HCT116 (cell line): ENCODE measurements around the gene MAML2. TPM values are rescaled to one million over a fixed set of nuclear protein-coding genes. Genes with fewer than 3 reads are reported as not detected.

Experiments used
- ATAC-seq: fragments of 200-7000 bp; cut with Tn5 transposase; 2 replicates; pipeline ENCODE4 v1.9.1; 2020; ENCODE audit warnings: mild to moderate bottlenecking, moderate library complexity
- BruUV-seq: library from RNA; stranded (reverse); fragments of 400-500 nt; replicated peaks from 2 replicates; lab custom pipeline; 2021; lab: Mats Ljungman, UMichigan
- CTCF ChIA-PET: fragments of 300-600 bp; sonication (Branson Sonifier 250); formaldehyde crosslinking; loops from one replicate; lab custom pipeline; 2021; ENCODE audit warnings: antibody characterized with exemption; lab: Charles Lee
- POLR2A ChIA-PET: fragments of 300-600, 350-600 bp; sonication (Branson Sonifier 250); formaldehyde crosslinking; loops from one replicate; lab custom pipeline; 2021; ENCODE audit warnings: antibody characterized with exemption; lab: Charles Lee
- RAD21 ChIA-PET, 2 experiments: fragments of 300-600 bp; sonication (Branson Sonifier 250); formaldehyde crosslinking; loops; one replicate each; lab custom pipeline; 2023; ENCODE audit warnings: low total read pairs in 2 of 2; ENCODE audit not compliant: uncharacterized antibody in 2 of 2, unreplicated experiment in 2 of 2, low non-redundant PET in 1 of 2; lab: Charles Lee
- DNase-seq: peaks from one replicate; pipeline ENCODE4 v3.0.0-alpha.2; 2010; ENCODE audit warnings: low read depth, low spot score
- H2AFZ ChIP-seq: fragments of 200-600 bp; shearing (Covaris generic), sonication (generic); 2 replicates; pipeline ENCODE4 v1.6.1; 2017; ENCODE audit warnings: low read depth, mixed run types, mixed read lengths, antibody characterized with exemption, low read length; ENCODE audit not compliant: poor library complexity, severe bottlenecking
- H3K27ac ChIP-seq: 2 replicates; pipeline ENCODE4 v1.5.1; 2012; ENCODE audit warnings: low read depth, low read length
- H3K27me3 ChIP-seq: fragments of 200-600 bp; sonication (generic); 2 replicates; pipeline ENCODE4 v1.6.1; 2016; ENCODE audit warnings: mixed run types, low read length, mixed read lengths; ENCODE audit not compliant: insufficient read depth
- H3K36me3 ChIP-seq, 2 experiments: fragments of 200-500 bp in 1 of 2; fragments of 200-600 bp in 1 of 2; sonication (Bioruptor generic) in 1 of 2; sonication (generic) in 1 of 2; 2 replicates each; pipeline versions ENCODE4 v1.5.1 to v1.6.1; 2014 to 2016; ENCODE audit warnings: low read length in 2 of 2, inconsistent platforms in 1 of 2, mixed read lengths in 1 of 2, mixed run types in 1 of 2; ENCODE audit not compliant: insufficient read depth in 2 of 2, control insufficient read depth in 1 of 2
- H3K4me1 ChIP-seq, 2 experiments: fragments of 200-600 bp in 1 of 2; sonication (generic) in 1 of 2; 2 replicates each; pipeline versions ENCODE4 v1.5.1 to v1.6.1; 2012 to 2017; ENCODE audit warnings: low read length in 2 of 2, inconsistent platforms in 1 of 2, mild to moderate bottlenecking in 1 of 2, mixed read lengths in 1 of 2, mixed run types in 1 of 2, moderate library complexity in 1 of 2; ENCODE audit not compliant: insufficient read depth in 2 of 2, control insufficient read depth in 1 of 2
- H3K4me2 ChIP-seq: fragments of 200-600 bp; sonication (generic); 2 replicates; pipeline ENCODE4 v1.6.1; 2017; ENCODE audit warnings: mixed run types, low read length, mixed read lengths
- H3K4me3 ChIP-seq, 2 experiments: fragments of 200-600 bp in 1 of 2; sonication (generic) in 1 of 2; replicated peaks in 1 of 2; 2 replicates each; pipeline ENCODE4 v1.5.1; 2011 to 2016; ENCODE audit warnings: low read length in 2 of 2, control low read depth in 1 of 2, low read depth in 1 of 2, mild to moderate bottlenecking in 1 of 2, mixed read lengths in 1 of 2, mixed run types in 1 of 2
- H3K79me2 ChIP-seq: fragments of 200-600 bp; sonication (generic); 2 replicates; pipeline ENCODE4 v1.6.1; 2017; ENCODE audit warnings: mild to moderate bottlenecking, mixed run types, low read length, moderate library complexity, mixed read lengths; ENCODE audit not compliant: insufficient read depth
- H3K9ac ChIP-seq: fragments of 200-600 bp; sonication (generic); 2 replicates; pipeline ENCODE4 v1.6.1; 2016; ENCODE audit warnings: low read length, mixed read lengths
- H3K9me2 ChIP-seq: fragments of 200-600 bp; sonication (generic), shearing (Covaris generic); 2 replicates; pipeline ENCODE4 v1.6.1; 2017; ENCODE audit warnings: mixed run types, mild to moderate bottlenecking, moderate library complexity; ENCODE audit not compliant: insufficient read depth
- H3K9me3 ChIP-seq, 2 experiments: fragments of 200-500 bp in 1 of 2; fragments of 200-600 bp in 1 of 2; sonication (Bioruptor generic) in 1 of 2; sonication (generic) in 1 of 2; 2 replicates each; pipeline ENCODE4 v1.6.1; 2014 to 2017; ENCODE audit warnings: low read length in 2 of 2, mixed read lengths in 2 of 2, inconsistent platforms in 1 of 2, low read depth in 1 of 2, mild to moderate bottlenecking in 1 of 2, mixed run types in 1 of 2, moderate library complexity in 1 of 2; ENCODE audit not compliant: control insufficient read depth in 1 of 2, insufficient read depth in 1 of 2
- H4K20me1 ChIP-seq: fragments of 200-600 bp; sonication (generic), shearing (Covaris generic); 2 replicates; pipeline ENCODE4 v1.6.1; 2017; ENCODE audit warnings: mixed run types, mild to moderate bottlenecking, moderate library complexity; ENCODE audit not compliant: insufficient read depth
- ATF3 ChIP-seq: IDR thresholded peaks from 2 replicates; pipeline ENCODE4 v1.6.1; 2012
- CBX3 ChIP-seq: IDR thresholded peaks from 2 replicates; pipeline ENCODE4 v1.6.1; 2012; ENCODE audit warnings: low read depth
- CTCF ChIP-seq, 3 experiments: fragments of 200-600 bp in 1 of 3; sonication (generic) in 1 of 3; IDR thresholded peaks in 2 of 3; conservative IDR thresholded peaks in 1 of 3; 2 replicates each; pipeline ENCODE4 v1.5.1; 2012 to 2017; ENCODE audit warnings: low read depth in 2 of 3, low read length in 2 of 3, antibody characterized with exemption in 1 of 3, borderline replicate concordance in 1 of 3, control low read depth in 1 of 3, mild to moderate bottlenecking in 1 of 3, mixed read lengths in 1 of 3, mixed run types in 1 of 3, moderate library complexity in 1 of 3; ENCODE audit not compliant: insufficient read depth in 1 of 3
- EGR1 ChIP-seq: IDR thresholded peaks from 2 replicates; pipeline ENCODE4 v1.6.1; 2012; ENCODE audit warnings: low read depth
- ELF1 ChIP-seq: IDR thresholded peaks from 2 replicates; pipeline ENCODE4 v1.6.1; 2012; ENCODE audit warnings: low read depth, borderline replicate concordance
- EZH2 ChIP-seq: fragments of 200-600 bp; sonication (generic); IDR thresholded peaks from 2 replicates; pipeline ENCODE4 v1.6.1; 2017; ENCODE audit warnings: antibody characterized with exemption, mixed run types
- JUND ChIP-seq: IDR thresholded peaks from 2 replicates; pipeline ENCODE4 v1.6.1; 2012
- MAX ChIP-seq: IDR thresholded peaks from 2 replicates; pipeline ENCODE4 v1.6.1; 2012
- POLR2A ChIP-seq: IDR thresholded peaks from 2 replicates; pipeline ENCODE4 v1.7.0; 2011; ENCODE audit warnings: borderline replicate concordance; ENCODE audit not compliant: insufficient read depth, insufficient read length; ENCODE audit errors: extremely low read depth
- POLR2AphosphoS5 ChIP-seq: IDR thresholded peaks from 2 replicates; pipeline ENCODE4 v1.6.1; 2011; ENCODE audit warnings: mild to moderate bottlenecking, low read depth, low read length, moderate library complexity
- RAD21 ChIP-seq: IDR thresholded peaks from 2 replicates; pipeline ENCODE4 v1.6.1; 2012; ENCODE audit warnings: low read depth, mild to moderate bottlenecking
- SIN3A ChIP-seq: IDR thresholded peaks from 2 replicates; pipeline ENCODE4 v1.6.1; 2012; ENCODE audit warnings: low read depth
- SRF ChIP-seq: IDR thresholded peaks from 2 replicates; pipeline ENCODE4 v1.6.1; 2012; ENCODE audit warnings: low read depth
- YY1 ChIP-seq: IDR thresholded peaks from 2 replicates; pipeline ENCODE4 v1.6.1; 2011; ENCODE audit warnings: low read length, low read depth, moderate library complexity, mild to moderate bottlenecking; ENCODE audit not compliant: insufficient replicate concordance; ENCODE audit errors: extremely low read depth
- ZFX ChIP-seq: fragments of 450-650 bp; IDR thresholded peaks from 2 replicates; pipeline ENCODE4 v1.6.1; 2017
- ZNF274 ChIP-seq: fragments of 200-500 bp; sonication (Bioruptor generic); IDR thresholded peaks from 2 replicates; pipeline ENCODE4 v1.6.1; 2014; ENCODE audit warnings: mild to moderate bottlenecking, low read depth, low read length, inconsistent platforms
- intact Hi-C: fragments of 100-400 bp; cut with micrococcal nuclease; formaldehyde crosslinking; loops from 2 replicates; pipeline ENCODE4 v1.10.0; 2022
- total RNA-seq: library from RNA; stranded (reverse); gene quantifications from one replicate; pipeline ENCODE4 v1.2.1, GENCODE V29; 2021; ENCODE audit not compliant: unreplicated experiment
- TF ChIP-seq, protein P1 (sequence below): IDR thresholded peaks from 2 replicates; pipeline ENCODE4 v1.6.1; 2012; ENCODE audit warnings: low read depth

MAML2 gene
- total RNA-seq, 1 experiment from 2014 or later, result 2.6 TPM

DNA sequence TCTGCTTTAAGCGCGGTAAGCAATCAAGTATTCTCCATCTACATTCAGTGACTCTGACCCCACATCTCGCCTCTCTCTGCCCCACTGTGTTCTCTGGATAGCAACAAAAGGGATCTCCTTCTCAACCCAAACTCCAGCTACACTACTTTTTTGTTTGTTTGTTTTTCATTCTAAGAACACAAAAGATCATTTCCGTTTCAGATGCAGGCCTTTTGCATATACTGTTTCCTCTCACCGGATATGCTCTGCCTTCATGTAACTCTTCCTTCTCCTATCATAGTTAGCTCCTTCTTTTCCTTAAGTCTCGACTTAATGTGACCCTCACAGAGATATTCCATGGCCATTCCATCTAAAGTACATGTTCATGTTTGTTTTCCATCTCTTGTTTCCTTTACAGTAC, 239.3 kb downstream of the MAML2 start:
- Histone ChIP-seq H3K9me3 (no peaks in the 10 kb centered on the region), H3K9ac (no peak overlapping the region), H4K20me1 (no peaks in the 10 kb centered on the region), H3K27ac (no peak overlapping the region), H3K4me2 (no peak overlapping the region), H3K36me3 (no peaks in the 10 kb centered on the region), H2AFZ (no peak overlapping the region), H3K9me2 (no peaks in the 10 kb centered on the region), H3K4me3 (no peak overlapping the region), H3K79me2 (no peaks in the 10 kb centered on the region), H3K27me3 (no peaks in the 10 kb centered on the region), H3K4me1 (peaks cover 0 to 11% of the 10 kb centered on the region in 2 experiments; a peak in 1 of 4 replicates)
- BruUV-seq, result no TSS peak
- DNase-seq (no peak), ATAC-seq (no peak)
- intact Hi-C loops, result no loop called here
- POLR2A ChIA-PET, result no interaction called here
- CTCF ChIA-PET, result no interaction called here
- RAD21 ChIA-PET, result no interaction called here
- TF ChIP-seq SIN3A, result no peak
- TF ChIP-seq, protein P1, sequence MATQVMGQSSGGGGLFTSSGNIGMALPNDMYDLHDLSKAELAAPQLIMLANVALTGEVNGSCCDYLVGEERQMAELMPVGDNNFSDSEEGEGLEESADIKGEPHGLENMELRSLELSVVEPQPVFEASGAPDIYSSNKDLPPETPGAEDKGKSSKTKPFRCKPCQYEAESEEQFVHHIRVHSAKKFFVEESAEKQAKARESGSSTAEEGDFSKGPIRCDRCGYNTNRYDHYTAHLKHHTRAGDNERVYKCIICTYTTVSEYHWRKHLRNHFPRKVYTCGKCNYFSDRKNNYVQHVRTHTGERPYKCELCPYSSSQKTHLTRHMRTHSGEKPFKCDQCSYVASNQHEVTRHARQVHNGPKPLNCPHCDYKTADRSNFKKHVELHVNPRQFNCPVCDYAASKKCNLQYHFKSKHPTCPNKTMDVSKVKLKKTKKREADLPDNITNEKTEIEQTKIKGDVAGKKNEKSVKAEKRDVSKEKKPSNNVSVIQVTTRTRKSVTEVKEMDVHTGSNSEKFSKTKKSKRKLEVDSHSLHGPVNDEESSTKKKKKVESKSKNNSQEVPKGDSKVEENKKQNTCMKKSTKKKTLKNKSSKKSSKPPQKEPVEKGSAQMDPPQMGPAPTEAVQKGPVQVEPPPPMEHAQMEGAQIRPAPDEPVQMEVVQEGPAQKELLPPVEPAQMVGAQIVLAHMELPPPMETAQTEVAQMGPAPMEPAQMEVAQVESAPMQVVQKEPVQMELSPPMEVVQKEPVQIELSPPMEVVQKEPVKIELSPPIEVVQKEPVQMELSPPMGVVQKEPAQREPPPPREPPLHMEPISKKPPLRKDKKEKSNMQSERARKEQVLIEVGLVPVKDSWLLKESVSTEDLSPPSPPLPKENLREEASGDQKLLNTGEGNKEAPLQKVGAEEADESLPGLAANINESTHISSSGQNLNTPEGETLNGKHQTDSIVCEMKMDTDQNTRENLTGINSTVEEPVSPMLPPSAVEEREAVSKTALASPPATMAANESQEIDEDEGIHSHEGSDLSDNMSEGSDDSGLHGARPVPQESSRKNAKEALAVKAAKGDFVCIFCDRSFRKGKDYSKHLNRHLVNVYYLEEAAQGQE, result no peak
- TF ChIP-seq ZFX, result no peak
- TF ChIP-seq MAX, result no peak
- TF ChIP-seq EGR1, result no peak
- no peak for TF ChIP-seq EZH2
- no peak for TF ChIP-seq POLR2A
- TF ChIP-seq CBX3, result no peak
- TF ChIP-seq JUND, result no peak
- no peak for TF ChIP-seq ATF3
- TF ChIP-seq ELF1, result no peak
- no peak for TF ChIP-seq SRF
- no peak for TF ChIP-seq POLR2AphosphoS5
- TF ChIP-seq CTCF (IDR thresholded peaks at IDR 0.05 in 2 of 3, conservative IDR thresholded peaks at IDR 0.05 in 1 of 3; ENCODE audit: borderline replicate concordance in 1 of 3, insufficient read depth in 1 of 3, low read depth in 2 of 3, low read length in 2 of 3), result no peak
- TF ChIP-seq YY1, result no peak
- TF ChIP-seq ZNF274, result no peak
- no peak for TF ChIP-seq RAD21
